T-helper 1 cell treated with Interleukin-12 subunit alpha and Interleukin-12 subunit beta and Interleukin-4 antibody, amounts not matched to agents 30 ng/mL and 1 ng/mL, for 36 hours (primary cell): ENCODE data around the gene CFTR. TPM values are rescaled to one million over a fixed set of nuclear protein-coding genes. Genes with fewer than 3 reads are reported as not detected.
"Not testable (repeated sequence)": the region's sequence is repeated elsewhere in the genome, so short reads cannot be mapped to it uniquely, and the experiment has no call there.

Source experiments
- intact Hi-C: fragments of 100-400 bp; cut with micrococcal nuclease; formaldehyde crosslinking; loops from one replicate; pipeline ENCODE4 v1.15.1; 2024
- total RNA-seq: library from RNA; stranded (reverse); gene quantifications from 2 replicates; pipeline ENCODE4 v1.2.3, GENCODE V29; 2022

The CFTR gene
- total RNA-seq, 1 donor from 2014 or later = not detected

DNA sequence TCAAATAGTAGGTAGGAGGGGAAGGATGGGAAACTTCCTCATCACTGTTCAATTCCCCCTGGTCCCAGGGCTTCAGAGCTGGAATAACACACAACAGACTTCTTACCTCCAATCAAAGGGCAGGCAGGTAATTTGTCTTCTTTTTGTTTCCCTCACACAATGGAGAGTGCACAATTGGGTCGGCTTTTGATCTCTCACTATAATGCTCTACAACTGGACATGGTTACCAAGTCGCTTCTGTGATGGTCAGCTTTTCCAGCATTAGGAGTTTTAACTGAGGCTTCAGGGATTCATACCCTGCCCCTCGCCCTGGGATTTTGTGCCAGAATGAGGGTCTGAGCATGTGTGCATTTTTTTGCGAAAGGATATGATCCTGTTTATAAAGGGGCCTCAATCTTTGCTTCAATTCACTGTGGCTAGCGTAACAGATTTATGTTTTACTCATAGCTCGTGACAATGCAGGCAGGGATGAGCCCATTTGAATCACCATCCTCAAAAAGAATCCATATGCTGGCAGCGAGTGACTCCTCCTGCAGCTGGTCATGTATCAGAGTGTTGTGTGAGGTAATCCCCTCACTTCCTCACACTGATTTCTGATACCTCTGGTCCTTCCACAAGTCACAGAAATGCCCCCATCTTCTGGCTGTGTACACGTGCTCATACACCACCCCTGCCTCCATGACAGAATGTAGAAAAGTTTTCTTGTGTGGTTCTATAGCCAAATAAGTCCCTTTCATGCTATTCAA, 203.8 kb downstream of the CFTR start:
- intact Hi-C loops = no loop called here

DNA sequence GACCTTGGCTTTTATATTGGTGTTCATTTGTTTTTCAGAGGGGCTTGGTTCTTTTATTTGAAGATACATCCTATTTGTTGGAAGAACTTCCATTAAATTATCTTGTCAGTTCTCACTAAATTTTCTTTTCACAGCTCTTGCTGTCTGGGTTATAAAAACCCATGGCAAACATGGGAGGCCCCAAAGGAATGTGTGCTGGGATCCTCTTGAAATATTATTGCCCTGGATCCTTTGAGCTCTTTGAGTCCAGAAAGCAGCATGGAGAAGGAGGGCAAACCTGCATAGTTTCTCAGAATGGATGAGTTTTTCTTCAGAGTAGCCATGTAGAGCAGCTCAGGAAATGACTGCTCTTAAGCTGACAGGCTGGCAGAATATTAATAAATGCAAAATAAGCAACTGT, 206.0 kb downstream of the CFTR start:
- intact Hi-C loops = no loop called here

- intact Hi-C loops = no loop called here
Measured at GRCh38 chr7:117686311-117686935, 206.6 kb downstream of the CFTR start.

DNA sequence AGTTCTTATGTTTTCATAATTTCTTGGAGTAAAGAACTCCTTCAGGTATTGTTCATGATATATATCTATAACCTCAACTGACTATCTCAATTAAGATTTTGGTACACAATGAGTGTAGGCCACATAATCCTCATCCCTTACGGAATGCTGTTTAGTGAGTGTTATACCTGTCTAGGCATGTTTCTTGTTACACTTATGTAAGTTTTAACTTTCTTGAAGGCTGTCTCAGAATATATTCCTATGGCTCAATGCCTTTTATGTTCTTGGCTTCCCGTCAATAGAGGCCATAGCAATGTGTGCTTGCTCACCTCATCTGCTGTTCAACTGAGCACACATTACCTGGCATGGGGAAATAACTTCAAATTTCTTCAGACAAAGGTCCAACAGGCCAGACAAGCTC, 208.3 kb downstream of the CFTR start:
- intact Hi-C loops = no loop called here

DNA sequence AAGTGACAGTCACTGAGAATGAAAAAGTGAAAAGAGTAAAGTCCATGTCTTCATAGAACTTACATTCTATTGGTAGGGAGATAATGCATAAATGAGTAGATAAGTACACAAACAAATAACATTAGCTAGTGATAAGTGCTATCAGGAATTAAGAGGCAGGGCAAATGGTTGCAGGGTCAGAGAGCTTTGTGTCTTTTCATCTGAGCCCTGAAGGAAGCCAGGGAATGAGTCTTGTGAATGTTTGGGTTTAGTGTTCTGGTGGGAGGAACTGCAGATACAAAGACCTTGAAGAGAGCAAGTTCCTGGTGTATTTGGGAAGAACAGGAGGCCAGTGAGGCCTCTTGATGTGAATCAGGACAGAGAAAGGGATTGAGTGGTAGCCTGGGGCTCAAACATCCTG, 209.6 kb downstream of the CFTR start:
- intact Hi-C loops = no loop called here

DNA sequence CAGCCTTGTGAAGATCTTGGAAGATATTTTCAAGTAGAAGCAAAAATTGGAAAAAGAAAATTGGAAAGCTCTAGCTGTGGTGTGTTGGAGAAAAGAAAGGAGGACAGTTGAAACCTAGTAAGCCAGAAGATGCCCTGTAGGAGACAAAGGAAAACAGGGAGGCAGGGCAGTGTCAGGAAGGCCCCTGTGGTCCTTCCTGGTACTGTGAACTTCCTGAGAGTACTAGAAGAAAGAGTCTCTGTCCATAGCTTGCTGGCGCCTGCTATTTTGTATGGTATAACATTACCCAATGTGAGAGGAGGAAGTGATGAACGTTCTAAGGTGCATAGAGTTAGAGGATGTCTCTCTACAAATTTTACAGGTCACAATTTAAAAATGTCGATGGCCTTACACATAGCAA, 210.3 kb downstream of the CFTR start:
- intact Hi-C loops = no loop called here

DNA sequence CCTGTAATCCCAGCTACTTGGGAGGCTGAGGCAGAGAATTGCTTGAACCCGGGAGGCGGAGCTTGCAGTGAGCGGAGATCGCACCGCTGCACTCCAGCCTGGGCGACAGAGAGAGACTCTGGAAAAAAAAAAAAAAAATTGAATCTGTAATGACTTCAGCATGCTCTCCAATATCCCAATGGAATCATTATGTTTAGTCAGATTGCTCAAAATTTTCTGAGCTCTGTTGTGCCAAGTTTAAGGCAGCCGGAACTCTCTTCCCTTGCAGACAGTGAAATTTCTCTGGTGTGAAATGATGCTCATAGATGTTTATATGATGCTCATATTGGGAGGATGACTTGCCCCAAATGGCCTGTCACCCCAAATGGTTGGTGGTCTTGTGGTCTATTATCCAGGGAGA, 212.5 kb downstream of the CFTR start:
- intact Hi-C loops = no loop called here

DNA sequence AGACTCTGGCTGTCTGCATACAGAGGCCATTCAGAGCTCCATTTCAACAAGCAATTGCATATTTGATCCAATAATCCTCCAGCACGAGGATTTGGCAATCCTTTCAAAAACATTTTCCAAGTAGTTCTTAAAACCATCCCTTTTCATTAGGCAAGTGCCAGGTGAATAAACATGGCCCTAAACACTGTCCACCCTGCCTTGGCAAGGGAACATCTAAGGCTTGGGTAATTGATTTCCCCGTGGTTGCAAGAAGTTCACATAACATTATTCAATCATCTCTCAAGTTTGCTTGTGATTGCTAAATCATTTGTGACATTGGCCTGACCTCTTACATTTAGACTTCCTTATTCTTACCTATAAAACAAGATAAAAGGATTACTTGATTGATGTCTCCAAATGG, 218.2 kb downstream of the CFTR start:
- intact Hi-C loops = no loop called here

DNA sequence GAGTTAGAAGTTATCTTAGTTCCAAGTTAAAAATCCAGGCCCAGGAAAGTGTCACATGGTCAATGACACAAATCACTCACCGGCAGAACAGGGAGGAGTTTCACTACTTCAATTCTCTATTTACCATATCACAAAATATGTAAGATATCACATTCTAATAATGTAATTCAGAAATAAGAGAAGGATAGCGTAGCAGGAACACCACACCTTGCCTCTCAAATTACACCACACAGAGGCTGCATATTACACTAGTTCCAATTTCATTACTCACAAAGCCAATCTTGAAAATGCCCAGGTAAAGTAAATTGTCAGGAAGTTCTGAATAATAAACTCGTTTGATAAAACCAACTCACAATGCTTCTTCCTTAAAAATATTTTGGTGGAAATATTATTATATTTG, 224.2 kb downstream of the CFTR start:
- intact Hi-C loops = no loop called here

- intact Hi-C loops = loop anchor here (2.0 kb wide), 1 partner anchor 31 kb away; no protein-coding TSS in a partner anchor
Measured at GRCh38 chr7:117705630-117706029, 225.8 kb downstream of the CFTR start.

- intact Hi-C loops = loop anchor here (2.0 kb wide), 1 partner anchor 31 kb away; no protein-coding TSS in a partner anchor
Measured at GRCh38 chr7:117706210-117706609, 226.4 kb downstream of the CFTR start.

DNA sequence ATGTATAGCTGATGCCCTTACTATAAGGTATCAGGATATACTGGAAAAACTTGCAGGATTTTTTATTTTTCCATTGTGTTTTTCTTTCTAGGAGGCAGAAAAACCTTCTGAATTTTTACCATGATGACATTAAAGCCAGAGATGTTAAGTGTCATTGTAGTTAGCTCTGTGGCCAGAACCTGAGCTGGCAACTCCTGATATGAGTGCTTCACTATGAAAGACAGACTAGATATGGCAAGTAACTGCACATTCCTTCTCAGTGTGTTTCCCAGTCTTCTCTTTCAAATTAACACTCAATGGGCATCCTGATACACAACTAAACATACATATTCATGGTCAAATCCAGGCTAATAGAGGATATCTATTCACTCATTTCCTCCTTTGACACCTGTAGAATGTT, 227.3 kb downstream of the CFTR start:
- intact Hi-C loops = loop anchor here (2.0 kb wide), 1 partner anchor 32 kb away; no protein-coding TSS in a partner anchor

DNA sequence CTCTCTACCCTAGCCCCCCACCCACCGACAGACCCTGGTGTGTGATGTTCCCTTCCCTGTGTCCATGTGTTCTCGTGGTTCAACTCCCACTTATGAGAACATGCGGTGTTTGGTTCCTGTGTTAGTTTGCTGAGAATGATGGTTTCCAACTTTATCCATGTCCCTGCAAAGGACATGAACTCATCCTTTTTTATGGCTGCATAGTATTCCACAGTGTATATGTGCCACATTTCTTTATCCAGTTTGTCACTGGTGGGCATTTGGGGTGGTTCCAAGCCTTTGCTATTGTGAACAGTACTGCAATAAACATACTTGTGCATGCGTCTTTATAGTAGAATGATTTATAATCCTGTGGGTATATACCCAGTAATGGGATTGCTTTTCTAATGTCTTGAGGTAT, 228.3 kb downstream of the CFTR start:
- intact Hi-C loops = not testable (repeated sequence)

GRCh38 chr7:117711556-117711955, 231.7 kb downstream of the CFTR start:
- intact Hi-C loops = loop anchor here (10.0 kb wide), 1 partner anchor 777 kb away; no protein-coding TSS in a partner anchor

- intact Hi-C loops = loop anchor here (1.0 to 10.0 kb wide), 4 partner anchors 257 to 781 kb away; no protein-coding TSS in a partner anchor
Measured at GRCh38 chr7:117715784-117716445, 236.1 kb downstream of the CFTR start.

GRCh38 chr7:117716707-117717299, 237.0 kb downstream of the CFTR start:
- intact Hi-C loops = loop anchor here (2.0 to 10.0 kb wide), 2 partner anchors 504 to 782 kb away; no protein-coding TSS in a partner anchor

DNA sequence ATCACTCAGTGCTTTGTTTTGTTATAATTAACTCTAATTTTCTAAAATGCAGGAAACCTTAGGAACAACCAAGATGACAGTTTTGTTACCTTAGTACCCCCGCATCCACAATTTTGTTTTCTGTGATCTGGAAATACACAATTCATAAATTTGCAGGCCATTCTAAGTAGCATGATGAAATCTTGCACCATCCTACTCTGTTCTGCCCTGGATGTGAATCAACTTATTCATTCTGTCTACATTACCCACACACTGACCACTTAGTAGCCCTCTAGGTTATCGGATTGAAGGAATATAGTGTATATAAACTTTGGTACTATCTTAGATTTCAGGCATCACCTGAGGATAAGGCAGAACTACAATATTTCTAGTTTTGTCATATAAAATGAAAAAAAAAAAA, 237.5 kb downstream of the CFTR start:
- intact Hi-C loops = loop anchor here (2.0 to 10.0 kb wide), 2 partner anchors 505 to 783 kb away; no protein-coding TSS in a partner anchor
